IPS DF 6.9 (cell line): ENCODE results near the gene CTNNA2.

Experiments
- DNase-seq: peaks from one replicate; pipeline ENCODE4 v3.0.0-alpha.2; 2013; ENCODE audit warnings: low read depth, low spot score
- H3K27ac ChIP-seq: one replicate; pipeline ENCODE4 v1.5.1; 2013; ENCODE audit warnings: low read length, control low read depth
- H3K27me3 ChIP-seq: 2 replicates; pipeline ENCODE4 v1.6.1; 2013; ENCODE audit warnings: mild to moderate bottlenecking, low read length; ENCODE audit not compliant: control insufficient read depth, insufficient read depth
- H3K36me3 ChIP-seq: 2 replicates; pipeline ENCODE4 v1.6.1; 2013; ENCODE audit warnings: low read length; ENCODE audit not compliant: control insufficient read depth, insufficient read depth
- H3K4me1 ChIP-seq: 2 replicates; pipeline ENCODE4 v1.6.1; 2013; ENCODE audit warnings: low read length; ENCODE audit not compliant: control insufficient read depth, insufficient read depth
- H3K4me3 ChIP-seq: 2 replicates; pipeline ENCODE4 v1.5.1; 2013; ENCODE audit warnings: mild to moderate bottlenecking, low read length
- H3K9me3 ChIP-seq: 2 replicates; pipeline ENCODE4 v1.6.1; 2013; ENCODE audit warnings: low read length, inconsistent platforms; ENCODE audit not compliant: control insufficient read depth, insufficient read depth
- WGBS: extraction: QIAGEN DNeasy Blood & Tissue Kit; methylation state at CpG from one replicate; pipeline ENCODE4 v1.1.7; 2013; ENCODE audit warnings: mixed read lengths, missing lambda C conversion rate; ENCODE audit not compliant: insufficient read length, insufficient coverage; 5-methylcytosine and 5-hydroxymethylcytosine counted together

Gene CTNNA2

DNA sequence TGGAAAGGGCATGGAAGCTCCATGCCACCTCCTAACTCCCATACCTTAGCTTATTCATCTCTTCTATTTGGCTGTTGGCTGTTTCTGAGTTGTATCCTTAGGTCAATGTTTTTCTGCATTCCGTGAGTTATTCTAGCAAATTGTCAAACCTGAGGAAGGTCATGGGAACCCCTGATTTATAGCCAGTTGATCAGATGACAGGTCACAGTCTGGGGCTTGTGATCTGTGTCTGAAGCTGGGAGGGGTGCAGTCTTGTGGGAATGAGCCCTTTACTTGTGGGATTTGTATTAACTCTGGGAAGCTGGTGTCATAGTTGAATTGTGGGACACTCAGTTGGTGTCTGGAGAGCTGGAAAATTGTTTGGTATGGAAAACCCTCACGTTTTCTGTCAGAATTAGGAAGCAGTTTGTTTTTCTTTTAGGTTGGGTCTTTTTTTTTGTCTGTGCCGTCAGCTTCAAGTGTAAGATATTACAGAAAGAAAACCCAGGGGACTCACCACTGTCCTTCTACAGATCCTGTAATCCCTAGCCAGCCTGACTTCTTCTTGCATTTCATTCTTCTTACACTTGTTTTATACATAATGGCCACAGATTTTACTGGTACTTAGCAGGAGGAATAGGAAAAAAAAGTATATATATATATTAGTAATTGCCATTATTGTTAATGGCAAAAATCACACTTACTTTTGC, 653.8 kb downstream of the CTNNA2 start:
- H3K9me3 ChIP-seq: no peaks in the 10 kb centered on the region
- no CpG with 5 or more reads among the region's 3 CpGs for WGBS
- no peak for DNase-seq
- H3K36me3 ChIP-seq: no peaks in the 10 kb centered on the region
- no peak overlapping the region for H3K27ac ChIP-seq
- H3K4me3 ChIP-seq: no peak overlapping the region
- no peaks in the 10 kb centered on the region for H3K4me1 ChIP-seq
- H3K27me3 ChIP-seq: no peaks in the 10 kb centered on the region

GRCh38 chr2:80167284-80167808, 654.5 kb downstream of the CTNNA2 start:
- Histone ChIP-seq H3K4me3 (no peak overlapping the region), H3K9me3 (no peaks in the 10 kb centered on the region), H3K4me1 (no peaks in the 10 kb centered on the region), H3K27ac (no peak overlapping the region), H3K27me3 (no peaks in the 10 kb centered on the region), H3K36me3 (no peaks in the 10 kb centered on the region)
- no peak for DNase-seq
- WGBS: no CpG with 5 or more reads among the region's 1 CpG

- no peaks in the 10 kb centered on the region for H3K9me3 ChIP-seq
- no CpG with 5 or more reads among the region's 2 CpGs for WGBS
- no peak overlapping the region for H3K27ac ChIP-seq
- no peaks in the 10 kb centered on the region for H3K27me3 ChIP-seq
- H3K4me1 ChIP-seq: no peaks in the 10 kb centered on the region
- no peak for DNase-seq
- H3K4me3 ChIP-seq: no peak overlapping the region
- no peaks in the 10 kb centered on the region for H3K36me3 ChIP-seq
These were observed 655.2 kb downstream of the CTNNA2 start for GRCh38 chr2:80168037-80168436.

- H3K27ac ChIP-seq: no peak overlapping the region
- WGBS: no CpG with 5 or more reads among the region's 7 CpGs
- DNase-seq: no peak
These were observed 656.0 kb downstream of the CTNNA2 start for GRCh38 chr2:80168801-80169200.

GRCh38 chr2:80169811-80170594, 657.2 kb downstream of the CTNNA2 start:
- DNase-seq: no peak
- no CpG with 5 or more reads among the region's 3 CpGs for WGBS
- Histone ChIP-seq H3K4me3 (no peak overlapping the region), H3K27me3 (no peaks in the 10 kb centered on the region), H3K4me1 (no peaks in the 10 kb centered on the region), H3K27ac (no peak overlapping the region), H3K36me3 (no peaks in the 10 kb centered on the region), H3K9me3 (no peaks in the 10 kb centered on the region)

More at GRCh38 chr2:80168801-80169200, 656.0 kb downstream of the CTNNA2 start:
- Histone ChIP-seq H3K36me3 (no peaks in the 10 kb centered on the region), H3K4me1 (no peaks in the 10 kb centered on the region), H3K27me3 (no peaks in the 10 kb centered on the region), H3K9me3 (no peaks in the 10 kb centered on the region), H3K4me3 (no peak overlapping the region)

DNA sequence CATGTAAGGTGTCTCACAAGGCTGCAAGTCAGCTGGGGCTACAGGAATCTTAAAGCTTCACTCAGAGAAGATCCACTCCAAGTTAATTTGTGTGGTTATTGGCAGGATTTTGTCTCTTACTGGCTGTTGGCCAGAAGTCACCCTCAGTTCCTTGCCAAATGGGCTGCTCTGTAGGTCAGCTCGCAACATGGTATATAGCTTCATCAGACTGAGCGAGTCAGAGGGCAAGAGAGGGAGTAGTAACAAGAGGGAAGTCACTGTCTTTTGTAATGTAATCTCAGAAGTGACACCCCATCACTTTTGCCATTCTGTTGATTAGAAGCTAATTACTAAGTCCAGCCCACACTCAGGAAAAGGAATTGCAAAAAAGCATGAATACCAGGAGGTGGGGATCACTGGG, 672.2 kb downstream of the CTNNA2 start:
- no CpG with 5 or more reads among the region's 2 CpGs for WGBS
- no peaks in the 10 kb centered on the region for H3K36me3 ChIP-seq
- no peak for DNase-seq

GRCh38 chr2:80186262-80186661, 673.4 kb downstream of the CTNNA2 start:
- Histone ChIP-seq H3K4me1 (no peaks in the 10 kb centered on the region), H3K4me3 (no peak overlapping the region)
- no CpG with 5 or more reads among the region's 2 CpGs for WGBS

More for the DNA sequence above, 672.2 kb downstream of the CTNNA2 start:
- H3K9me3 ChIP-seq: no peaks in the 10 kb centered on the region
- H3K4me1 ChIP-seq: no peaks in the 10 kb centered on the region
- no peaks in the 10 kb centered on the region for H3K27me3 ChIP-seq
- no peak overlapping the region for H3K27ac ChIP-seq
- no peak overlapping the region for H3K4me3 ChIP-seq

DNA sequence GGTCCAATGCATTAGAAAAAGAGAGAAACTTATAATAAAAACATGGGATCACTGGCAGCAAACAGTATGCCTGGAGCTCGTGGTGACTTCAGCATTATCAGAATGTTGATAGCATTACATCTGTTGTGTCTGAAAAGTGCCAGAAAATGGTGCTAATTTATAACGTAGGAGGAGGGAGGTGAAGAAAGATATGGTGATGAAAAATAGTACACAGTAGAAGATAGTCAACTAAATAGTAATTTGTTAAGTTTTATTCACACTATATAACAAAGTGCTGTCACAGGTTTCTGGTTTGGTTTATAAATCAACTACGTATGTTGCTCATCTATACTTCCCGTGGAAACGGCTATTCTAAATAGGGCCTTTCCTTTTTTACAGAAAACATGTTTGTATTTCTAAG, 674.3 kb downstream of the CTNNA2 start:
- Histone ChIP-seq H3K36me3 (no peaks in the 10 kb centered on the region), H3K4me3 (no peak overlapping the region), H3K27ac (no peak overlapping the region), H3K9me3 (no peaks in the 10 kb centered on the region), H3K27me3 (no peaks in the 10 kb centered on the region), H3K4me1 (no peaks in the 10 kb centered on the region)
- 100% methylated on average over 1 of the region's 5 CpGs for WGBS
- DNase-seq: no peak

More at GRCh38 chr2:80186262-80186661, 673.4 kb downstream of the CTNNA2 start:
- H3K27ac ChIP-seq: no peak overlapping the region
- H3K36me3 ChIP-seq: no peaks in the 10 kb centered on the region
- no peak for DNase-seq
- no peaks in the 10 kb centered on the region for H3K27me3 ChIP-seq
- no peaks in the 10 kb centered on the region for H3K9me3 ChIP-seq

DNA sequence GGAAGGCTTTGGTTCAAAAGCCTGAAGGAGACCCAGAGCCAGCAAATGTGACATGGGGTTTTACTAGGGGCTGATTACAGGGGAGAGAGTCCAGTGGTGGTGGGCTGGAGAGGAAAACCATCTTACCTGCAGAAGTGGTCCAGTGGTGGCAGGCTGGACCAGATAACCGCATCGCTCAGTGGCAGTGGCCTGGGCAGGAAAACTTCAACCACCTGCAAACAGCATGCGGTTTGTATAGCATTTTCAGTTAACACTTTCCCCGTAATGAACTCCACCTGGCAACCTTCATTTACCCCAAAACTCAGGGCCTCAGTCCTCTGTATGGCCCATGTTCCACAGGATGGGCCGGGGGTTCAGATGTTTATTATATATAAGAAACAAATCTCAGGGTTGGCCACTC, 677.3 kb downstream of the CTNNA2 start:
- no peak overlapping the region for H3K4me3 ChIP-seq
- DNase-seq: no peak
- H3K9me3 ChIP-seq: no peaks in the 10 kb centered on the region
- no peak overlapping the region for H3K27ac ChIP-seq
- WGBS: no CpG with 5 or more reads among the region's 5 CpGs
- H3K4me1 ChIP-seq: no peaks in the 10 kb centered on the region
- no peaks in the 10 kb centered on the region for H3K36me3 ChIP-seq
- no peaks in the 10 kb centered on the region for H3K27me3 ChIP-seq

DNA sequence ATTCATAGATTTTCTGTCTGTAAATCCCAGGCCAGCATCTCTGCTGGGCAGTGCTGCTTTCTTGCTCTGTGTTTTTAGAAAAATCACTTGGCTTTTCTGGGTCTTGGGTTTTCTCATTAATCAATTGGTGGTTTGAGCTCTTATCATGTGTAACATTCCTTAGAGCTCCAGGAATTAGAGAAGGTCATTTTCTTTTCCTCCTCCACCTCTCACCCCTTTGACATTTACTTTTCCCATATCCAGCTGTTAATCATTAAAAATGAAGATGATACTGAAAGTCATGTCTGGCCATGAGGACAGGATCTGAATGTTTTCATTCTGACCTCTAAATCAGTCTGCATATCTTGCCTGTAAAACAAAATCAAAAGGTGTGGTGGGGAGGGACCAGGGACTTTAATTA, 680.7 kb downstream of the CTNNA2 start:
- DNase-seq: no peak
- Histone ChIP-seq H3K27me3 (no peaks in the 10 kb centered on the region), H3K4me1 (no peaks in the 10 kb centered on the region)

More for the DNA sequence above, 680.7 kb downstream of the CTNNA2 start:
- Histone ChIP-seq H3K27ac (no peak overlapping the region), H3K4me3 (no peak overlapping the region), H3K36me3 (no peaks in the 10 kb centered on the region), H3K9me3 (no peaks in the 10 kb centered on the region)
